Measurements from ENCODE around the gene DCC.

DCC gene

DNA sequence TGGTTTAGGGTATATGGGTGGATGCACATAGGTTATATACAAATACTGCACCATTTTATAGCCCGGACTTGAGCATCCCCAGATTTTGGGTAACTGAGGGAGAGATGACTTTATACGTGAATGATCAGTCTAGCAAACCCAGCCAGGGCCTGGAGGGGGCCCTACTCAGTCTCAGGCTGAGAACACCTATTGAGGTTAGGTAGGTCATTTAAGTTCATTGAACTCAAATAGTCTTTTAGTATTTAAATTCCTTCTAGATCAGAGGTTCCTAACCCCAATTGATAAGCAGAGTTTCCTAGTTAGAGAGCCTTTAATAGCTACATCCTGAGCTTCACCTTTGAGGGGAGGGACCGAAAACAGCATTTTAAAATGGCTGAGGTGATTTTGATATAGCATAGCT is 487.0 kb downstream of the DCC start:
- no peak for DNase-seq

DNA sequence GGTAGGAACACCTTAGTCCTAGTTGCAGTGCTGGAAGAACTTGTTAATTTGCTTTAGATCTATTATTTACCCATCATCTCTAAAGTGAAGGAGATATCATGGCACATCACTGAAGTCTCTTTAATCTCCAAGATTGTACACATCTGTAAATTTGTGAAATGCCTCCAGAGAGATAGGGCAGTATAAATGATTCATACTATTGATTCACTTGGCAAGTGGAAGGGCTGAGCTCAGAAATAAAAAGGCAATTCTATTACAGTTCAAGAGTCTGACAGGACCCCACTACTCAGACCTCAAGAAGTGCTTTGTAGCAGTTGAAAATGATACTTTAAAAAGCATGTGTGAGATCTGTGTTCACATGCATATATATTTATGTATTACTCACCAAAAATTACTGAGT is 489.3 kb downstream of the DCC start:
- no peak for DNase-seq

DNA sequence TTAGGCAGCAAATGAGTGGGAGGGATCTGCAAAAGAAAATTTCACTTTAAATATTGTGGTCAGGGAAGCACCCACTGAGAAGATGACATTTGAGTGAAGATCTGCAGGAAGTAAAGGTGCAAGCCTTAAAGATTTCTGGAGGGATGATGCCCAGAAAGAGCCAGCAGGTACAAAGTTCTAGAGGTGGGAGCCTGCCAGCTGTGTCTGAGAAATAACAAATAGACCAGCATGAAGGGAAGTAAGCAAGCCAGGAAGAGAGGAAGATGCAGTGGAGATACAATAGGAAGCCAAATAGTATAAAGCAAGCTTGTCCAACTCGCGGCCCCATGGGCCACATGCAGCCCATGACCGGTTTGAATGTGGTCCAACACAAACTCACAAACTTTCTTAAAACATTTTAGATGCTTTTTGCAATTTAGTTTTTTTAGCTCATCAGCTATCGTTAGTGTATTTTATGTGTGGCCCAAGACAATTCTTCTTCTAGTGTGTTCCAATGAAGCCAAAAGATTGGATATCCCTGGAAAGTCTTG is 489.9 kb downstream of the DCC start:
- no peak for DNase-seq

DNA sequence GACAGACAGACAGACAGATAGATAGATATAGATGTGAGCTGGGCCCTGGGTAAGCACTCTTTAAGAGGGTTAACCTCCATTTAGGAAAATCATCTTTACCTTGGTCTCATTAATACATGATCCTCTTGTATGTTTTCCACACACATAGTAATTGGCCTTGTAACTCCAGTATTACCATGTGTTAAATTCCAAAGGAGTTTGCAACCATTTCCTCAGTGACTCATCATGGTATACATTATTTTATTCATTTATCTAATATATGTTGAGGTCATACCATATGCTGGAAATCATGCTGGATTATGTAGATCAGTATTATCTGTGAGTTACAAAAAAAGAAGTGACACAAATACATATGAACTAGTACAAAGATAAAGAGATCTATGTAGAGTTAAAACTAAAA is 504.3 kb downstream of the DCC start:
- no peak for DNase-seq

DNA sequence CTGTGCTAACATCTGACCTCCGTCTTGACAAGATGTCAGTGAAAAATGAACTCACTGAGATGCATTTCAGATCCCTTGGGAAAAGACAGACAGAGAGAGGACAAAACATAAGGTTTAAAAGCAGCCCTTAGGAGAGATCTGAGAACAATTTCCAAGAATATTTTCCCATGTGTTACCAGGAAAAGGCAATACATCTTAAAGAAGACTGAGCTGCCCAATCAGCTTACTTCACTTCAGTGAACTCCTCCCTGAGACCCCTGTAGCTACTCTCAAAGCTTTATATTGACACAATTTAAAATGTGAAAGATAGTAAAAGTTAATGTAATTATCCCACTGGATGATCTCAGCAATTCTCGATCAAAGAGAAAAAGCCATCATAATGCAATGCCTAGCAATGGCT is 505.0 kb downstream of the DCC start:
- DNase-seq: no peak

DNA sequence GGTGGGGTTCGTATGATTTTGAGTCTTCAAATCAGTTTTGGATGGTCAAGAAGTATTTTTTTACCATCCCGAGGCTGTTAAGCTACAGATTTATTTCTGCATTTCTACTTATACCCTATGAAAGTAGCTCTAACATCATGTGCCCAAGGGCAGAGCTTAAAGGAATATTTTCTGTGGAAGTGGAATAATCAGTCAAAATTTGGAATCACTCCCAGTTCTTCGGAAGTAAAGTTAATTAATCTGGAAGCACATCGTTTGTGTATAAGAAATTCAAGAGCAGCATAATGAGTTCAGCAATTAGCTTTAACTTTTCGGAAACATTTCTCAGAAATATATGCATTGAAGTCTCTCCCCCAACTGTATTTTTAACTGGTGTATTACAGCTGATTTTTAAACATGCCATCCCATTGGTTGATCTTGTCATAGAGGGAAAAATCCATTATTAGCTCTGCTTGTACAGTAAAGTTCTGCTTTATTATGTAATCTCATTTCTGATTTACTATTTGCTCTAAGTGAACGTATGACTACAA is 510.1 kb downstream of the DCC start:
- no peak for DNase-seq

DNA sequence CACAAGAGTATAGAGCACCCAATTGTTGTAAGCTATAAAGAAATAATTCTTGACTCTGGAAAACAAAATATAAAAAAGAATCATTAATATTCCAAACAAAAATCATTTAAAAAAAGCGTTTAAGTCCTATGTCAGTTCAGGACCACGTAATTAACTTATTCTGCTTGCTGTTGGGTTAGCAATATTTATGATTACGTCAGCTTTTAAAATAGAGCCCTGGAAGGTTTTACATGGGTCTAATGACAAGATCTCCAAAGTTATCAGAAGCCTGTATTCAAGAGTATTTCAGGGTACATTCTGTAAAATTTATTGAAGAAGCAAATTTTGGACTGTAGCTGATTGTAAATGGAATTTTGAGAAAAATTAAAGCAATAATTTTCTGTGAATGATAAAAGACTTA is 521.6 kb downstream of the DCC start:
- DNase-seq: no peak

DNA sequence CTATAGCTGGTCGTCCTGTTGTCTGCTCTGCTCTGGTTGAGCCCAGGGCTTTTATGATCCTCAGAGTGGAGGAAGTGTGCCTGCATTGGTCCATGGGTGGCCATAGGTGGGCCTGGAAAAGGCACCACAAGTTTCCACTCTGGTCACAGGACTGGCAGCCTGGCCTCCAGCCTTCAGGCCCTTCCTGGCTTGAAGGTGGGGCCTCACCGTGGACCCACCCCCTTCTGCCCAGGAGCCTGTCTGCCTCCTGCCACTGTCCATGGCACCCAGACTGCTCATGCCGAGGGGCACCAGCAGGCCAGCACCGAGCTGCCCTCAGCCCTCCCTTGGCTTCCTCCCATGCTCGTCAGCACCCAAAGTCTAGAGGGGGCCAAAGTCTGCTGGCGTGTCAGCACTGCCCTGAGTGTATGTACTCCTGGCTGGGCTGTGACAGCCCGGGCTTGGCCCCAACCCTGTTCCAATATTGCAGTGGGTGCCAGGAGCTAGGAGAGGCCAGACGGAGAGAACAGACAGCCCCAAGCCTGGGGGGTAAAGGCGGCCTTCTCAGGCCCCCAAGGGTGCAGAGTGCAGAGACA is 529.4 kb downstream of the DCC start:
- no peak for DNase-seq

DNA sequence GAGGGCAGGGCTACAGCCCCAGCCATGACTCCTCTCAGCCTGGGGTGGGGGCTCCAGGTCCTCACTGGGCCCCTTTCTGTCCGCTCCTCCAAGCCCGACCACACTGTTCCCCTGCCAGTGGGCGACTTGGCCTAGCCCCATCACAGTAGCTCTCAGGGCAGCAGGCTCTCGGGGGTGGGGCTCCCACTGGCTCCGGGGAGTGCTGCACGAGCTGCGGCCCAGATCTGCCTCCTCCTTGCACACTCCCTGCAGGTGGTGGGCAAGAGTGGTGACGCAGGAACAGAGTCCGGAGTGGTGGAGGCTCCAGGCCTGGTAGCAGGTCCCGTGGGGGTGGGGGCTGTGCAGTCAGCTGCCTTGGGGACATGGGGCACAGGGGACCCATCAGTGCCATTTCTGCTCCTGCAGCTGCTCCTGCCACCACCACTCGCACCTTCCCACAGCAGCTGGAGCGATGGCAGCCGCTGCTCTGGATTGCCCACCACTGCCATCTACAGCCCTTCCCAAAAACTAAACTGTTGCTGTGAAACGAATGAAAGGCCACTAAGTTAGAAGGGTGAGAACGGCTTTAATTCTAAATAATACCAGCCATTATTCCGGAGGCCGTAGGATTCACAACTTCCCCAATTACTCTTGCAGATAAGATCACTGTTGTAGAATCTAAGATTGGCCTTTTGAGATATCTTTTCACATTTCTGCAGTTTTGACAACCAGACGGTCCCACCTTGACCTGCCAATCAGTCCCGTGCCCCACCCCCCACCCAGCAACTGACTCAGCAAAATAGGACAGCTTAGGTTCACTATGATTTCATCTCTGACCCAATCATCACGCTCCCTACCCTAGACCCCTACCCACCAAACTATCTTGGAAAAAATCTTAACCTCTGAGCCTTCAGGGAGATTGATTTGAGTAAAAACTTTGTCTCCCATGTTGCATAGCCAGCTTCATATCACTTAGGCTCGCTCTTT is 530.2 kb downstream of the DCC start:
- peak; percentile 34 to 68 for DNase-seq

DNA sequence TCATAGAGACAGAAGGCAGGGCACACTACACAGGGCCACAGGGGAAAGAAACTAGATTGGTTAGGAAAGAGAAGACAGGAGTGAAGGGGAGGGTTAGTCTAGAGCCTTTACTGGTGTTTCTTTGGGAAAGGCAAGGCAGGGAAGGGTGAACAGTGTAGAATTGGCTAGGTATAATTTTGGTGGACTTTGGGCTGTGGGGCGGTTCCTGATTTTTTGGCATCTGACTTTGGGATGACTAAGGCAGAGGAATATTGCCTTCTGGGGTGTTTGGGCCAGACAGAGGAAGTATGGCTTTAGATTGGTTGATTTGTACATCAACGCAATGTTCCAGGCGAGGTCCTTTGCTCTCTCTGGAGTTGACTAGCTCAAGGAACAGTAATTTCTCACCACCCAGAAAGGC is 534.8 kb downstream of the DCC start:
- DNase-seq: no peak

DNA sequence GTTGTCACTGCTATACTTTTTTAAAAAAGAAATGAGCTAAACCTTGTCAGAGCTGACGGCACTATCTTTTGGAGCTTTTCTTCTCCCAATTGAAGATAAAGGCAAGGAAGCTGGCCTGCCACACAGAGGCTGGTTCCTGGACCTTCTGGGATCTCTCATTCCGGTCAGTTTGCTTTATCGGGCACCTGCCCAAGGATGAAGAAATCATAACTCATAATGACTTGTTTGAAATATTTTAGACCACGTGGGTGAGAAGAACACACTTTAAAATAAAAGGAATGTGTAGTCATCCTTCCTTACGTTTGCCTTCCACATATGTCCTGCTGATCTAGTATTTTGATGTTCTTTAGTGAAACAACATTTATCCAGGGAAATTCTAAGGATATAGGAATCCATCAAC is 535.7 kb downstream of the DCC start:
- no peak for DNase-seq

DNA sequence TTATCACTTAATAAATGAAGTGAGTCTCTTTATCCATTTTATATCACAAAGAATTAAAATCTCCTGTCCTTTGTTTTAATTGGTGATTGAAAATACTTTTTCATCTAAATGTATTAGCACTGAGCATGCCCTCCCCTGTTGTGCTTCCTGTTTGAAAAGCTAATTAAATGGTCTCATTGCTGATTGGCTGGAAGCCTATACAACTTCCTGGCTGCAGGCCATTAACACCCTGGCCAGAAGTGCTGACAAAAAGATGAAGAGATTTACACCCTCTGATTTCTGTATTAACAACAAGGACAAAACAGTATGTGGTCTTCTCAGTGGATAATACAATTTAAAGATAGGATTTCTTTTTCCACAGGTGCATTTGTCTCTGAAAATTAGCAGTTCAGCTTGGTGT is 548.0 kb downstream of the DCC start:
- peak in 1 of 2 experiments; percentile 35 for DNase-seq

DNA sequence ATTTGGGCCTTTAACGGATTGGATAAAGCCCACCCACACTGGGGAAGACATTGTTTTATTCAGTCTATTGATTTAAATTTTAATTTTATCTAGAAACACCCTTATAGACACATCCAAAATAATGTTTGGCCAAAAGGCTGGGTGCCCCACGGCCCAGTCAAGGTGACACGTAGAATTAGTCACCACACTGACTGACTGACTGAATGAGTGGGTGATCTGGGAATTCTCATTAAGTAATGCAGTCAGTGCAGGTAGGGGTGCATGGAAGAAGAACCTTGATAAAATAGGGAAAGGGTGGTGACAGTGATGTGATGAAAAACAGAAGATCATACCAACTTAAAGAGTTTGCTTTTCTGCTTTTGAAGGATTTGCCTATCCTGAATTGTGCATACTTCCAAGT is 554.8 kb downstream of the DCC start:
- no peak for DNase-seq

DNA sequence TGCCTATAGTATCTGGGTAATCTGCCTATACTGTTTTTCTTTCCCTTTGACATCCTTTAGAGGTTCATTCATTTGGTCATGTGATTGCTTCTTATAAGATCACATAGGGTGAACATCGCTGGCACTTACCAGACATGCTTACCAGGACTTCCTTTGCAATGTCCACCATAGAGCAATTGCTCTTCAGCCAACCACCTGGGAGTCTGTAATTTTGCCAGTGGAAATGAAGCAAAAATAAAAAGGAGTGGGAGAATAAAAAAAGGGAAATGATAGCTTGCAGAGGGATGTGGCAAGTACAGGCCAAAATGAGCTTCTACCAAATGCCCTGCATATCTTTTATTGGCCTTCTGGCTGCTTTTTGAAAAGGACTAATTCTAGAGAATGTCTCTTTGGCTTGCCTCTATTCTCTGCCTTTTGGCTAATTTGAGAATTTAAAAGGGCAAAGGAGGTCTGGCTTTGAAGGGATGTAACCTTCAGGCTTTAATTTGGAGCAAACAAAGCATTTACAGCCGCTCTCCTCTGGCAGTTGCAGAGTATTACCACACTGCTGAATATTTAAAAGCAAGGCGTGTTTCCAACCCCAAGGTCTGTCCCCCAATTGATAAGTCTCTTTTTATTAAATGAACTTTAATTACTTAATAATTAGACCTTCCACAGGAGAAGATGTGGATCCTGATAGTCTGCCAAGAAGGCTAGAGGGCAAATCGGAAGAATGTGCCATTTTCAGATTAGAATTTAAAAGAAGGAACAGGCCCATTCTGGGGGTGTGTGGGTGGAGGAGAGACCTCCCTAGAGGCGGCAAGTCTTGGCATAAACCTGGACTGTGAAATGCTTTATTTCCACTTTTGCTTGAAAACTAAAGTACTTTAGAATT is 557.9 kb downstream of the DCC start:
- DNase-seq: no peak

DNA sequence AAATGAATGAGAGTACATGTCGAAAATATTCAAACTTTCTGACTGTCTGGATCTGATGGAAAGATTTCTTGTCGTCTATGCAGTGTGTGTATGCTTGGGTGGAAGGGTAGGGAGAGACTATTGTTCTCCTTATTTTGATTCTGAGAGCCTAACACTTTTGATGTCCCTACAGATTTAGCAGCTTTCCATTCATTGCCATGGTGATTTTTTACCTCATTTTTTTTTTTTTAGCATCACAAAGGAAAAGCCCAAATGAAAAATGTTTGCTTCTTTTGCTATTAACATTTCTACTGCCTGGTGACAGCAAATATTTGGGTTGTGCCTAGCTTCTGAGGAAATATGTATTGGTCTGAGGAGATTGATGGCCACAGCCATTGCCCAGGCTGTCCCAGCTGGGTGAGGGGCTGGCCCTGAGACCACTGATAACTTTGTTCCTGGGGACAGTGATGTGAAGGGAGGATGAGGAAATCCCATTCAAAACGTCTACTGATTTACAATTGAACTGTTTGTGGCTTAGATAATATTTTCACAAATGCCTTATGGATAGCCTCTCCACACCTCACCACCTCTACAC is 558.6 kb downstream of the DCC start:
- DNase-seq: no peak

DNA sequence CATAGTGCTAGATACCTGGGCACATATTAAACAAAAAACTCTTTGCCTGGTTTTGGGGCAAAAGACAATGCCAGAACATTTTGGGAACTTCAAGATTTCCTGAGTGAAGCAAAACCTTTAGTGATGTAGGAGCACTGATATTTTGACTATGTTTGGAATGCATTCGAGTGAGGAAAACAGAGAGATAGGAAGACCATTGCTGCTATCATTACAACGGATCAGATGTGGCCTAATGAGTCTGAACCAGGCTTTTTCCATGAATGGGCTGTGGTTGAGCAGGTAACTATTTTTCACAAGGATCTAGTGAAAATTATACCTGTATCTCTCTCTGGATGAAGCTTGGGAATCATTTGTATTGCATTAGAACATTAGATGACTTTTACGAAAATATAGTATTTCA is 562.2 kb downstream of the DCC start:
- no peak for DNase-seq

DNA sequence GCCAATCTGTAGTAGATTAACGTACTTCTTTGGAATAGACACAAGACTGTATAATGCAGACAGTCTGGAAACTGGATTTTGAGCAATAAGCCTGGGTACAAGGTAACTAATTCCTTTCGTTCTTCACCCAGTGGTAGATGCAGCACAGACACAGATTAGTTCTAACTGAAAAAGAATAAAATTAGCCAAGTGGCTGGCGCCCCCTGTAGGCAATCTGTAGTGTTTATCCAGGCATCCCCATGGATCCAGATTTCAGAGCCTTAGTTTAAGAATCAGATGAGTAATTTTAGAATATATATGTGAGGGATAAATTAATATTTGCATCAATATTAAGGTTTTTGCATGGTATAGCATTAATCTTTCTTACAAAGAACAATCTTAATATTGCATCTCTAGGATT is 563.9 kb downstream of the DCC start:
- peak; percentile 4 to 65 for DNase-seq

DNA sequence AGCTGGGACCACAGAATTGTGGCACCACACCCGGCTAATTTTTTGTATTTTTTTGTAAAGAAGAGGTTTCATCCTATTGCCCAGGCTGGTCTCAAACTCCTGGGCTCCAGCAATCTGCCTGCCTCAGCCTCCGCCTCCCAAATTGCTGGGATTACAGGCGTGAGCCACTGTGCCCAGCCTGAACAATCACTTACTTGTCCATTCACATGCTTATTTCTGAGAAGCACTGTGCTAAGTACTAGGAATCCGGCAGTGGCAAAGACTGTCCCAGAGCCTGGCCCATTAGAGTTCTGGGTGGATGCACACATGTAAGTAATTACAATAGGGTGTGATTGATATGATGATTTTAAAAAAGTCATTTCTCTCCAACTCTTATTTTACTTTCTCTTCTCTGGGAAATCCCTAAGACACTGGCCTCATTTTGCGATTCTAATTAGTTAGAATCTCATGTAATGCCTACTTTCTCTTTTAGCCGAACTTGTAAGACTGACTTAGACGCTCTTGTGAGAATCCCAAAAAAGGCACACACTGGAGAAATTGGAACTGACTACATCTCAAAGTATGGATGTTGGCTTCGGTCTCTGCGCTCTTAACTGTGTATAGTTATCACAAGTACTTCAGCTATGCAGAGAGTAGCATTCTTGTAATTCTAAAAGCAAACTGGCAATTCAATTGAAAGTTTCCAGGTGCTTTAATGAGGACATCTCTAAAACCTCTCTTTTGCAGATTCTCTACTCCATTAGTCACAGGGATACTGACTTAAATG is 567.7 kb downstream of the DCC start:
- DNase-seq: no peak

DNA sequence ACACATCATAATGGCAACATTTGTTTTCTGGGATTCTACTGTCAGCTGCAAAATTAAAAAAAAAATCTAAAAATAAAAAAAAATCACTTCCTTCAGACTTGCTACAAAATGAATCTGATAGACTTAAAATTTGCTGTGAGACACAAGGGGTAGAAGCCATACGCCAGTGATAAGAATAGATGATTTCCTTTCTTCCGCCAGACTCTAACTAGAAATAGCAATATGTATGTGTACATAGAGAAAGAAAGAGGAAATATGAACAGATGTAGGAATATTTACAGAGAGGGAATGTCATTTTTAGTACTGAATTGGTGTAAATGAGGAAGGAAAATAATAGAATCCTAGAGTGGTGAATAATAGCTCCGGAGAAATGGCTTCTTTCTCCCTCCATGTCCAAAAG is 574.2 kb downstream of the DCC start:
- no peak for DNase-seq

DNA sequence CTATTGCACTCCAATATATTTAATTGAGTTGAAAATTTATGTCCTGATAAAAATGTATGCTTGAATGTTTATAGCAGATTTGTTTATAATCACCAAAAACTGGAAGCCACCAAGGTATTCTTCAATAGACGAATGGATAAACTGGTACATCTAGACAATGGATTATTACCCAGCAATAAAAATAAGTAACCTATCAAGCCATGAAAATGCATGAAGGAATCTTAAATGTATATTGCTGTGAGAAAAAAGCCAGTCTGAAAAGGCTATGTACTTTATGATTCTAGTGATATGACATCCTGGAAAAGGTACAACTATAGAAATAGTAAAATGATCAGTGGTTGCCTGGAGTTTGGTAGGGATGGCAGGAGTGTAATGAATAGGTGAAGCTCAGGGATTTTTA is 580.7 kb downstream of the DCC start:
- DNase-seq: no peak

DNA sequence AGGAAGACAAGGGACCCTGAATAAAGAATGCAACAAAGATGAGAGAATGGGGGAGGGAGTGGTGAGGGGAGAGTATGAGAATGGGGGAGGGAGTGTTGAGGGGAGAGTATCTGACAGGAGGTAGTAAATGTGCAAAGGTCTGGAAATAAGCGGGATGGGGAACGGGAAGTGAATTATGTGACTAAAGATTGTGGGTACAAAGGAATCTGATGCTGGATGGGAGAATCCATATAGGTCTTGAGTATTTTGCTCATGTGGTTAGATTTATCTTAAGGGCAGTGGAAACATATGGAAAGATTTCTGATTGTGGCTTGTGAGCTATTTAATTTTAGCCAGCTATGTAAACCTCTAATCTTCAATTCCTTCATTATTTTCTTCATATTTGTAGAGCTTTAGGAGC is 593.4 kb downstream of the DCC start:
- DNase-seq: no peak

DNA sequence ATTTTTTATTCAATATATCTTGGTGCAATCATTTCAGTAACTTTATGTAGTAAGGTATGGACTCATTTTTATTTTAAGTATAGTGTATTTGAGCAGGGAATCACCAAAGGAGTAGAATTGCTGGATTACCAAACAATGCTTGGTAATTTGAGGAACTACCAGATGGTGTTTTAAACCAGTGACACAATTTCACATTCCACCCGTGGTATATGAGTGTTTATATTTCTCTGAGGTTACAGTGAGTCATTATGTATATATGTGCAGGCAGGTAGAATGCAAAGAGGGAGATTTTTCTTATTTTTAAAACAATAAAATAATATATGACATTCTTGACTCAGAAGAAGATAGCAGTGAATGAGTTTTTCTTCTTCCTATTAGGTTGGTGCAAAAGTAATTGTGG is 596.9 kb downstream of the DCC start:
- peak in 1 of 2 experiments; percentile 44 for DNase-seq
